Astrocyte (in vitro differentiated cells and primary cell): Measurements from ENCODE around the gene AKAP8. TPM values are rescaled to one million over a fixed set of nuclear protein-coding genes. Genes with fewer than 3 reads are reported as not detected.

Experiments used
- DNase-seq: peaks from one replicate; pipeline ENCODE4 v3.0.0-alpha.2; 2010; ENCODE audit warnings: low read depth
- FAIRE-seq: peaks from 2 replicates; lab custom pipeline; 2011; peaks lifted over from hg19 to GRCh38; lab: Jason Lieb, UNC
- H2AFZ ChIP-seq: 2 replicates; pipeline ENCODE4 v1.6.0; 2012; ENCODE audit warnings: low read depth, low read length, inconsistent platforms
- H3K27ac ChIP-seq: 2 replicates; pipeline ENCODE4 v1.5.1; 2011; ENCODE audit warnings: low read depth, low read length, inconsistent platforms
- H3K27me3 ChIP-seq: 2 replicates; pipeline ENCODE4 v1.6.0; 2011; ENCODE audit warnings: low read length, inconsistent platforms; ENCODE audit not compliant: insufficient read depth
- H3K36me3 ChIP-seq: 2 replicates; pipeline ENCODE4 v1.5.1; 2011; ENCODE audit warnings: low read length, inconsistent platforms; ENCODE audit not compliant: insufficient read depth
- H3K4me1 ChIP-seq: 2 replicates; pipeline ENCODE4 v1.5.1; 2011; ENCODE audit warnings: low read length, inconsistent platforms; ENCODE audit not compliant: insufficient read depth
- H3K4me2 ChIP-seq: 2 replicates; pipeline ENCODE4 v1.6.0; 2012; ENCODE audit warnings: low read length, inconsistent platforms
- H3K4me3 ChIP-seq: 2 replicates; pipeline ENCODE4 v1.5.1; 2011; ENCODE audit warnings: low read depth, mild to moderate bottlenecking, low read length, inconsistent platforms; ENCODE audit not compliant: insufficient read depth
- H3K79me2 ChIP-seq: 2 replicates; pipeline ENCODE4 v1.6.0; 2012; ENCODE audit warnings: mild to moderate bottlenecking, low read length, inconsistent platforms; ENCODE audit not compliant: insufficient read depth
- H3K9ac ChIP-seq: 2 replicates; pipeline ENCODE4 v1.6.0; 2012; ENCODE audit warnings: mild to moderate bottlenecking, low read length, inconsistent platforms
- H3K9me3 ChIP-seq: 2 replicates; pipeline ENCODE4 v1.5.1; 2012; ENCODE audit warnings: low read depth, mild to moderate bottlenecking, low read length, inconsistent platforms; ENCODE audit not compliant: insufficient read depth
- H4K20me1 ChIP-seq: 2 replicates; pipeline ENCODE4 v1.6.0; 2012; ENCODE audit warnings: low read length, inconsistent platforms; ENCODE audit not compliant: insufficient read depth
- H3K27ac Mint-ChIP-seq: one replicate; pipeline ENCODE4 v1.8.0; 2021; ENCODE audit warnings: mild to moderate bottlenecking, mixed read lengths; ENCODE audit not compliant: unreplicated experiment
- H3K27me3 Mint-ChIP-seq: one replicate; pipeline ENCODE4 v1.8.0; 2021; ENCODE audit warnings: low read depth, mixed read lengths; ENCODE audit not compliant: unreplicated experiment
- H3K36me3 Mint-ChIP-seq: one replicate; pipeline ENCODE4 v1.8.0; 2021; ENCODE audit warnings: low read depth, mixed read lengths; ENCODE audit not compliant: unreplicated experiment
- H3K4me1 Mint-ChIP-seq: one replicate; pipeline ENCODE4 v1.8.0; 2021; ENCODE audit warnings: low read depth, mixed read lengths; ENCODE audit not compliant: unreplicated experiment
- H3K4me3 Mint-ChIP-seq: one replicate; pipeline ENCODE4 v1.8.0; 2021; ENCODE audit warnings: mild to moderate bottlenecking, moderate library complexity, mixed read lengths; ENCODE audit not compliant: unreplicated experiment
- H3K9me3 Mint-ChIP-seq: one replicate; pipeline ENCODE4 v1.8.0; 2021; ENCODE audit warnings: mild to moderate bottlenecking, mixed read lengths; ENCODE audit not compliant: unreplicated experiment
- CTCF ChIP-seq: IDR thresholded peaks from 2 replicates; pipeline ENCODE4 v1.5.1; 2011; ENCODE audit warnings: low read depth, mild to moderate bottlenecking, inconsistent platforms, low read length, moderate library complexity; ENCODE audit not compliant: insufficient read depth
- EZH2 ChIP-seq: IDR thresholded peaks from 2 replicates; pipeline ENCODE4 v1.6.1; 2012; ENCODE audit warnings: mild to moderate bottlenecking, low read length, inconsistent platforms; ENCODE audit not compliant: insufficient read depth
- total RNA-seq: library from RNA; stranded (reverse); gene quantifications from 2 replicates; pipeline ENCODE4 v1.2.1, GENCODE V29; 2021

AKAP8 gene
- total RNA-seq, 1 donor from 2014 or later = 40.1 TPM

- H3K9ac ChIP-seq = no peak overlapping the region
- H3K36me3 ChIP-seq = peaks cover 19% of the 10 kb centered on the region
- H3K4me1 ChIP-seq = peaks cover 13% of the 10 kb centered on the region
- no peak overlapping the region for H3K4me3 ChIP-seq
- no peak overlapping the region for H3K27ac Mint-ChIP-seq
- H4K20me1 ChIP-seq = peaks cover 56% of the 10 kb centered on the region
- no peaks in the 10 kb centered on the region for H3K27me3 Mint-ChIP-seq
- no peak overlapping the region for H3K27ac ChIP-seq
- TF ChIP-seq CTCF (no peak), EZH2 (no peak)
- no peak overlapping the region for H3K4me3 Mint-ChIP-seq
- no peak for FAIRE-seq
- peaks cover 2% of the 10 kb centered on the region for H3K9me3 Mint-ChIP-seq
- no peak overlapping the region for H2AFZ ChIP-seq
- peaks cover 11% of the 10 kb centered on the region for H3K4me1 Mint-ChIP-seq
- no peak for DNase-seq
- H3K4me2 ChIP-seq = no peak overlapping the region
- no peaks in the 10 kb centered on the region for H3K27me3 ChIP-seq
- H3K9me3 ChIP-seq = peaks cover 5% of the 10 kb centered on the region
- H3K36me3 Mint-ChIP-seq = peaks cover 25% of the 10 kb centered on the region
- peaks cover 51% of the 10 kb centered on the region for H3K79me2 ChIP-seq
Observed at GRCh38 chr19:15427350-15427700, 47.7 kb upstream of the AKAP8 start.

DNA sequence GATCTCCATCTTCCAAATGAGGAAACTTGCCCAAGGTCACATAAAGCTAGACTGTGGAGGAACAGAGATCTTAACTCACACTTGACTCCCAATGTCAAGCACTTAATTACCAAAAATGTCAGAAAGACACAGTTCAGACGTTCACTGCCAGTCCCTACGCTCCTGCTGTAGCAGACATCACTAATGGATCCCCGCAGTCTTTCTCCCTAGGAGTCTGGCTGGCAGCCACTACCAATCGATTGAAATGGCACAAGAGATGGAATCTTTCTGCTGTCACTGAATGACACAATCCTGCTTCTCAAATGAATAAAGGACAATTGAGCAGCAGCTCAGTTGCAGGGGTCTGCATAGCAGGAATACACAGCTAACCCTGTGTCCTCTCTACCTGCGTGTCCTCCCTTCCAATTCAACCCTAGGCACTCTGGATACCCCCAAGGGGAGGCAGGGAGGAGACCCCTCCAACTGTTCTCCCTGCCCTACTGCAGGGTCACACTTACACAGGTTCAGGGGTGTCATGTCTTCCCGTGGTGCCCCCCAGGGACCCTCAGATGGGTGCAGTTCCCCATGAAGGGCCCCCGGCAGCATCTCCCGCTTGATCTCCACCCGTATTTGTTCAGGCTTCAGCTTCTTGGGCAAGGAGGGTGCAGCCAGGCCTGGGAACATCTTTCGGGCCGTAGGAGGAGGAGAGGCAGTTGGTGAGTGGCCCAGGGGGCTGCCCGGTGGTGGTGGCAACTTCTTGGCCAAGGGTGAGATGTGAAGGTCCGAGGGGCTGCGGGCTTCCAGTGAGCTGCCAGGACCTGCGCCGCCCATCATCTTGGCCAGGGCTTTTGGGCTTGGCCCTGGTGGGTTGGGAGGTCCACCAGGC is 47.1 kb upstream of the AKAP8 start:
- Histone ChIP-seq H2AFZ (no peak overlapping the region), H3K79me2 (peaks cover 46% of the 10 kb centered on the region), H3K27me3 (no peaks in the 10 kb centered on the region), H4K20me1 (peaks cover 55% of the 10 kb centered on the region), H3K27ac (no peak overlapping the region), H3K4me2 (no peak overlapping the region), H3K4me1 (peaks cover 12% of the 10 kb centered on the region), H3K9ac (no peak overlapping the region), H3K9me3 (peaks cover 5% of the 10 kb centered on the region), H3K36me3 (peaks cover 20% of the 10 kb centered on the region), H3K4me3 (no peak overlapping the region)
- no peak overlapping the region for H3K27ac Mint-ChIP-seq
- no peak overlapping the region for H3K4me3 Mint-ChIP-seq
- DNase-seq = no peak
- peaks cover 11% of the 10 kb centered on the region for H3K4me1 Mint-ChIP-seq
- no peaks in the 10 kb centered on the region for H3K27me3 Mint-ChIP-seq
- peaks cover 27% of the 10 kb centered on the region for H3K36me3 Mint-ChIP-seq
- FAIRE-seq = no peak
- no peak for TF ChIP-seq EZH2
- no peak for TF ChIP-seq CTCF
- peaks cover 2% of the 10 kb centered on the region for H3K9me3 Mint-ChIP-seq
